Smooth muscle cell of trachea (primary cell): ENCODE results near the gene POLR2M. TPM values are rescaled to one million over a fixed set of nuclear protein-coding genes. Genes with fewer than 3 reads are reported as not detected.

Source experiments
- total RNA-seq: library from RNA; depleted of rRNA; stranded (reverse); fragments of >200 nt; gene quantifications from 2 replicates; pipeline ENCODE4 v1.2.1, GENCODE V29; 2014

The POLR2M gene
- 192 and 421 TPM in 2 replicates for total RNA-seq

GRCh38 chr15:57706405-57707209 lies at the start of gene POLR2M:
TSS of gene POLR2M (plus strand) at chr15:57706714. CDS start at chr15:57706843, 129 bp downstream.

Other genes with a start within 250 kb of the POLR2M start
- under 0.01 TPM in 1 of 2 replicates, not detected in the other for gene MYZAP, start 114.8 kb upstream of the POLR2M start, total RNA-seq